ENCODE data around the gene NUP93. TPM values are rescaled to one million over a fixed set of nuclear protein-coding genes. Genes with fewer than 3 reads are reported as not detected.
"Not testable (repeated sequence)": the region's sequence is repeated elsewhere in the genome, so short reads cannot be mapped to it uniquely, and the experiment has no call there.

The NUP93 gene
- polyA plus RNA-seq, 1 experiment: 61.2 TPM

DNA sequence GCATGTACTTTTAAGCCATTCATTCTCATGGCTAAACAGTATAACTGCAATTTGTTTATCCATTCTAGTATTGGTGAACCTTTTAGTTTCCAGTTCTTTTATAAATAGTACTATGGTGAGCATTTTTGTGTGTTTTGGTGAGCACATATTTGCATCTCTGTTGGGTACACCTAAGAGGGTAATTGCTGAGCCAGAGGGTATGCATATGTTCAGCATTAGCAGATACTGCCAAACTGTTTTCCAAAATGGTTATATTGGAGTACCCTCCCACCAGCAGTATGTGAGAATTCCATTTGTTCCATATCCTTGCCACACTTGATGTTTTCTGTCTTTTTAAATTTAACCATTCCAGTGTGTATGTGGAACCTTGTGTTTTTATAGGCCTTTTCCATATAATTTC lies 81.0 kb downstream of the NUP93 start:
- no peak for DNase-seq (ENCODE audit: low read depth)
- POLR2A ChIA-PET: no interaction called here
- no peaks in the 10 kb centered on the region; the same call in 1 of the 2 replicates for H3K36me3 ChIP-seq (ENCODE audit: control insufficient read depth, insufficient read depth, low read length)
- H3K4me3 ChIP-seq (ENCODE audit: low read depth, low read length): no peak overlapping the region
- TF ChIP-seq, protein P1, sequence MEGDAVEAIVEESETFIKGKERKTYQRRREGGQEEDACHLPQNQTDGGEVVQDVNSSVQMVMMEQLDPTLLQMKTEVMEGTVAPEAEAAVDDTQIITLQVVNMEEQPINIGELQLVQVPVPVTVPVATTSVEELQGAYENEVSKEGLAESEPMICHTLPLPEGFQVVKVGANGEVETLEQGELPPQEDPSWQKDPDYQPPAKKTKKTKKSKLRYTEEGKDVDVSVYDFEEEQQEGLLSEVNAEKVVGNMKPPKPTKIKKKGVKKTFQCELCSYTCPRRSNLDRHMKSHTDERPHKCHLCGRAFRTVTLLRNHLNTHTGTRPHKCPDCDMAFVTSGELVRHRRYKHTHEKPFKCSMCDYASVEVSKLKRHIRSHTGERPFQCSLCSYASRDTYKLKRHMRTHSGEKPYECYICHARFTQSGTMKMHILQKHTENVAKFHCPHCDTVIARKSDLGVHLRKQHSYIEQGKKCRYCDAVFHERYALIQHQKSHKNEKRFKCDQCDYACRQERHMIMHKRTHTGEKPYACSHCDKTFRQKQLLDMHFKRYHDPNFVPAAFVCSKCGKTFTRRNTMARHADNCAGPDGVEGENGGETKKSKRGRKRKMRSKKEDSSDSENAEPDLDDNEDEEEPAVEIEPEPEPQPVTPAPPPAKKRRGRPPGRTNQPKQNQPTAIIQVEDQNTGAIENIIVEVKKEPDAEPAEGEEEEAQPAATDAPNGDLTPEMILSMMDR (IDR thresholded peaks at IDR 0.05; ENCODE audit: insufficient read depth, low read depth, low read length): no peak
- CTCF ChIA-PET: no interaction called here
- H3K27me3 ChIP-seq (ENCODE audit: control insufficient read depth, insufficient read depth, low read length): no peaks in the 10 kb centered on the region

DNA sequence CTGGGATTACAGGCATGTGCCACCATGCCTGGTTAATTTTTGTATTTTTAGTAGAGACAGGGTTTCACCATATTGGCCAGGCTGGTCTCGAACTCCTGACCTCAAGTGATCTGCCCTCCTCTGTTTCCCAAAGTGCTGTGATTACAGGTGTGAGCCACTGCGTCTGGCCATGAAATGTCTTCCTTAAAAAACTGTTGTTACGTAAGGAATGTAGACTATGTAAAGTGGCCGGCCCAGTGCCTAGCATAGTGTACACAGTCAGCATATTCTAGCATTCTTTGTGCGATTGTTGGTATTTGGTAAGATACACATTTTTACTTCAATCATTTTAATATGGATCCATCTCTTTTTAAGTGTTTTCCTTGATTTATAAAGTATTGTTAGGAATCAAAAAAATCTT lies 81.7 kb downstream of the NUP93 start:
- POLR2A ChIA-PET; H3K27me3 ChIP-seq (ENCODE audit: control insufficient read depth, insufficient read depth, low read length); H3K36me3 ChIP-seq (ENCODE audit: control insufficient read depth, insufficient read depth, low read length); H3K4me3 ChIP-seq (ENCODE audit: low read depth, low read length); DNase-seq (ENCODE audit: low read depth): not testable (repeated sequence)
- CTCF ChIA-PET: interaction anchor here (0.9 kb wide), 1 partner anchor 12 kb away, joined by 4 read pairs; no protein-coding TSS in a partner anchor

DNA sequence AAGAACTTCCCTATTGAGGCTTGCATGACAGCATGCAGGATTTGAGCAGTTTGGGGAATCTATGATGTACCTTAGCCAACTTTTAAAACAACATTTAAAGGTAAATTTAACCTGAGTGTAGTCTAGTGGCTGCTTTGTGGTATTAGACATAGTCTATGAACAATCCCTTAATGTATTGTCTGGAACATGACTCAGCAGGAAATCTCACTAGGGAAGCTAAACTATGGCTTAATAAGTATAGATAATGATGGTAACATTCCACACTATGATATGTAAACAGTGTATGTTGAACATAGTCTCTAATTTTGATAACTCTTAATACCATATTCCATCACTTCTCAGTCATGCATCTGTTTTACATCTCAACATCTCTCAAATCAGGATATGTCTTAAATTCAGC lies 83.0 kb downstream of the NUP93 start:
- Histone ChIP-seq H3K27me3 (ENCODE audit: control insufficient read depth, insufficient read depth, low read length) (no peaks in the 10 kb centered on the region), H3K36me3 (ENCODE audit: control insufficient read depth, insufficient read depth, low read length) (no peaks in the 10 kb centered on the region; the same call in 1 of the 2 replicates), H3K4me3 (ENCODE audit: low read depth, low read length) (no peak overlapping the region)
- no peak for DNase-seq (ENCODE audit: low read depth)
- TF ChIP-seq, protein P1 (IDR thresholded peaks at IDR 0.05; ENCODE audit: insufficient read depth, low read depth, low read length): no peak
- POLR2A ChIA-PET: no interaction called here
- CTCF ChIA-PET: interaction anchor here (1.5 kb wide), 1 partner anchor 39 kb away, joined by 5 read pairs; no protein-coding TSS in a partner anchor

DNA sequence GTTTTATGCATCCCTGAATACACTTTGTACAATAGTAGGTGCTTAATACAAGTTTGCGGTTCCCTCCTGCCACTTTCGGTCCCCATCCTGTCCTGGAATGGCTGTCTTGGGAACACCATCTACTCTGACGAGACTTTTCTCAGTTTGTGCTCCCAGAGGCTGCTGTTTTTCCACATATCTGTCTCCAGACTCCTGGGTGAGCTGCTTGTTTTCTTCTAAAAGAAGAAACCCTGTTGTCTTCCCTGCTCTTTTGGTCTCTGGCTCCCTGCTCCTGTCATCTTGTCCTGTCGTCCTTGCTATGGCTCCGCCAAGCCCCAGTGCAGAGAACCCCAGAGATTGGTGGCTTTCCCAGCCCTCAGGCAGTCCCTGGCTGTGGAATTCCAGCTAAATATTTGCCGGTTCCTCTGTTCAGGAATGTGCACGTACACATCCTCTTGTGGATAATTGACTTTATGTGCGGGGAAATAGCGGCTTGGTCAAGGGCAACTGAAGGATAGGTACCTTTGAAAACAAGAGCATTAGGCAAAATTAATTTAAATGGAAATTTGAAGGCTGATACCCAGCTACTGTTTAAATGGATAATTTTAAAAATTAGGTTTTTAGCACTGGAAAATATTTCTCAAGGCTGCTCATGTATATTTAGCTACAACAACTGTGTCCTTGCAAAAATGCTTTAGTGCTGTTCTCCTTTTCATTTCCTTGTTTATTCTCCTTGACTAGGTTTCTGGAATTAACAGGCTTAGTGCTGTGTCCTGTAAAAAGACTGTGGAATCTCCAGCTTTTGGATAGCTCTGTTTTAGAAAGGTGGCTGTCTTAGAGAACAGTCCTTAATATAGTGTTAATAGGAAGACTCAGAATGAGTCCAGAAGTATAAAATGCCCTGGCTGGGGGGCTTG lies 84.9 kb downstream of the NUP93 start:
- Histone ChIP-seq H3K36me3 (ENCODE audit: control insufficient read depth, insufficient read depth, low read length) (no peaks in the 10 kb centered on the region; the same call in 1 of the 2 replicates), H3K27me3 (ENCODE audit: control insufficient read depth, insufficient read depth, low read length) (no peaks in the 10 kb centered on the region), H3K4me3 (ENCODE audit: low read depth, low read length) (no peak overlapping the region)
- ChIA-PET POLR2A (interaction anchor here (0.5 kb wide), 1 partner anchor 21 kb away, joined by 9 read pairs; no protein-coding TSS in a partner anchor), CTCF (interaction anchor here (0.6 to 2.1 kb wide), 6 partner anchors 11 to 238 kb away, joined by 3 to 8 read pairs (median 4); partner anchors contain the start of gene MT1E)
- DNase-seq (ENCODE audit: low read depth): no peak
- TF ChIP-seq, protein P1 (IDR thresholded peaks at IDR 0.05; ENCODE audit: insufficient read depth, low read depth, low read length): no peak

DNA sequence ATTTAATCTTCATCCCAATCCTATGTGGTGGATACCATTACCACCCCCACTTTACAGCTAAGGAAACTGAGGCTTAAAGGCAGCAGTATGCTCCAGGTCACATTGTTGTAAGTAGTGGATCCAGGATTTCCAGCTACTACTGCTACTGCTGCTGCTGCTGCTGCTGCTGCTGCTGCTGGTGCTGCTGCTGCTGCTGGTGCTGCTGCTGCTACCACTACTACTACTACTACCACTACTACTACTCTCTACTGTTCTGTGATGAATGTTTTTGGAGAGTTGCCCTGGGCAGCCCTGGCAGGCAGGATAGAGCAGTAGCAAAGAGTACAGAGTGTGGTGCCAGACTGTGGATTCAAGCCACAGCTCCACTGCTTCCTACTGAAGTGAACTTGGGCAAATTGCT lies 85.8 kb downstream of the NUP93 start:
- ChIA-PET CTCF (interaction anchor here (0.8 to 2.1 kb wide), 6 partner anchors 10 to 239 kb away, joined by 3 to 8 read pairs (median 4); no protein-coding TSS in a partner anchor), POLR2A (no interaction called here)
- no peak for DNase-seq (ENCODE audit: low read depth)
- Histone ChIP-seq H3K4me3 (ENCODE audit: low read depth, low read length) (no peak overlapping the region), H3K27me3 (ENCODE audit: control insufficient read depth, insufficient read depth, low read length) (no peaks in the 10 kb centered on the region), H3K36me3 (ENCODE audit: control insufficient read depth, insufficient read depth, low read length) (no peaks in the 10 kb centered on the region; the same call in 1 of the 2 replicates)
- TF ChIP-seq, protein P1 (IDR thresholded peaks at IDR 0.05; ENCODE audit: insufficient read depth, low read depth, low read length): no peak

All from BJ (cell line).